Left colon (tissue), 2 donors: ENCODE data around the gene GPATCH3. TPM values are rescaled to one million over a fixed set of nuclear protein-coding genes. Genes with fewer than 3 reads are reported as not detected.
"Not testable (repeated sequence)": the region's sequence is repeated elsewhere in the genome, so short reads cannot be mapped to it uniquely, and the experiment has no call there.

ENCODE experiments used
- ATAC-seq: fragments of 200-7000 bp; cut with Tn5 transposase; one replicate; pipeline ENCODE4 v1.9.1; 2020; ENCODE audit warnings: mild to moderate bottlenecking, moderate library complexity
- DNase-seq, 2 donors: peaks; one replicate each; pipeline ENCODE4 v3.0.0-alpha.2; 2020
- intact Hi-C, 2 donors: fragments of 100-400 bp; cut with DNase I in 1 of 2; cut with micrococcal nuclease in 1 of 2; formaldehyde crosslinking; loops; one replicate each; pipeline versions ENCODE4 v1.11.2 to v1.14.0; 2022; cut with DNase I, micrococcal nuclease
- long read RNA-seq: library from polyadenylated mRNA; unstranded; transcript quantifications from one replicate; pipeline ENCODE4 v2.0.0, GENCODE V29; 2021
- total RNA-seq, 2 donors: library from RNA; stranded (reverse); fragmentation: NEBNext Ultra II Directional; extraction: Animal tissue kit (Norgen Biotek cat#: 25700); gene quantifications; one replicate each; pipeline ENCODE4 v1.2.1, GENCODE V29; 2021
- donor health status: DM: no; HTN: no; CAD: no.
- donor health status: DM: yes; HTN: yes; CAD: no.

GPATCH3 gene
- 10 to 100 TPM; 12.3 to 15.2 TPM for total RNA-seq
- long read RNA-seq, transcript GPATCH3-201 (7 exons, 2,123 nt): major isoform, 10 of 13 reads
- long read RNA-seq, partial matches to known transcripts: 0 of 13 reads
- long read RNA-seq, other reads (novel, unspliced or antisense): 3 of 13 reads

- peak; percentile 87 for ATAC-seq
- intact Hi-C loops: no loop called here
- peak; percentile 91 to 94 for DNase-seq
Observed at GRCh38 chr1:26900001-26900814, at the start of gene GPATCH3. Gene GPATCH3, minus strand, starts transcription at chr1:26900467. Its CDS starts 25 bp downstream, at chr1:26900442.

- intact Hi-C loops: no loop called here
- no peak for DNase-seq
- ATAC-seq: no peak
Observed at GRCh38 chr1:26949926-26950319, 49.7 kb upstream of the GPATCH3 start.

- intact Hi-C loops: no loop called here
- ATAC-seq: no peak
- DNase-seq: no peak
Observed at GRCh38 chr1:26949266-26949925, 49.1 kb upstream of the GPATCH3 start.

GRCh38 chr1:26948725-26949057 lies 48.4 kb upstream of the GPATCH3 start:
- intact Hi-C loops, DNase-seq, ATAC-seq: not testable (repeated sequence)

- DNase-seq: peak in 1 of 2 donors; percentile 35
- intact Hi-C loops: no loop called here
- peak; percentile 41 for ATAC-seq
Observed at GRCh38 chr1:26946270-26946669, 46.0 kb upstream of the GPATCH3 start.

- intact Hi-C loops: no loop called here
- DNase-seq: peak; percentile 82 to 87
- ATAC-seq: peak; percentile 94
Observed at GRCh38 chr1:26945728-26946127, 45.5 kb upstream of the GPATCH3 start.

GRCh38 chr1:26945138-26945537 lies 44.9 kb upstream of the GPATCH3 start:
- DNase-seq (no peak), ATAC-seq (peak; percentile 4)
- intact Hi-C loops: no loop called here

DNA sequence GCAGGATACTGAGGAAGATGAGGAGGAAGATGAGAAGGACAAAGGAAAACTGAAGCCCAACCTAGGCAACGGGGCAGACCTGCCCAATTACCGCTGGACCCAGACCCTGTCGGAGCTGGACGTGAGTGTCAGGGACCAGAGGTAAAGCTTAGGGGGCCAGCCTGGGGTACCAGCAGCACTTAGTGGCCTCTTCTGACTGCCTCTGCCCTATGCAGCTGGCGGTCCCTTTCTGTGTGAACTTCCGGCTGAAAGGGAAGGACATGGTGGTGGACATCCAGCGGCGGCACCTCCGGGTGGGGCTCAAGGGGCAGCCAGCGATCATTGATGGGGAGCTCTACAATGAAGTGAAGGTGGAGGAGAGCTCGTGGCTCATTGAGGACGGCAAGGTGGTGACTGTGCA lies 42.4 kb upstream of the GPATCH3 start:
- no peak for ATAC-seq
- no peak for DNase-seq
- intact Hi-C loops: no loop called here

GRCh38 chr1:26941311-26941710 lies 41.0 kb upstream of the GPATCH3 start:
- DNase-seq (no peak), ATAC-seq (no peak)
- intact Hi-C loops: no loop called here

GRCh38 chr1:26938659-26939025 lies 38.4 kb upstream of the GPATCH3 start:
- DNase-seq (no peak), ATAC-seq (no peak)
- intact Hi-C loops: no loop called here

- ATAC-seq (peak; percentile 32), DNase-seq (no peak)
- intact Hi-C loops: no loop called here
Observed at GRCh38 chr1:26938004-26938658, 37.9 kb upstream of the GPATCH3 start.

DNA sequence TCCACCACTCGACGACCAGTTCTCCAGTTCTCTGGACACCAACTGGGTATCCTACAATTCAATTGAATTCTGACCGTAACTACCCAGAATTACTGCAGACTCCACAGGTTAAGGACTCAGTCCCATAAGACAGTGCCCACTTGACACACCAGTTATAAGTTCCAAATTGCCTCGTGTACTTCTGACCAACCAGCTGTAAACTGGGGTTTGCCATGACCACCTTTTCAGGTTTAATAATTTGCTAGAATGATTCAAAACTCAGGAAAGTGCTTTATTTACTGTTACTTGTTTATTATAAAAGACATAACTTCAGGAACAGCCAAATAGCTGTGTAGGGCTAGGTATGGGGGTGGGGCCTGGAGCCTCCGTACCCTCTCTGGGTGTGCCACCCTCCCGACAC lies 36.6 kb upstream of the GPATCH3 start:
- DNase-seq: no peak
- no peak for ATAC-seq
- intact Hi-C loops: no loop called here

GRCh38 chr1:26932531-26932930 lies 32.3 kb upstream of the GPATCH3 start:
- DNase-seq (no peak), ATAC-seq (no peak)
- intact Hi-C loops: no loop called here

- ATAC-seq (no peak), DNase-seq (no peak)
Observed at GRCh38 chr1:26923711-26924110, 23.4 kb upstream of the GPATCH3 start.

DNA sequence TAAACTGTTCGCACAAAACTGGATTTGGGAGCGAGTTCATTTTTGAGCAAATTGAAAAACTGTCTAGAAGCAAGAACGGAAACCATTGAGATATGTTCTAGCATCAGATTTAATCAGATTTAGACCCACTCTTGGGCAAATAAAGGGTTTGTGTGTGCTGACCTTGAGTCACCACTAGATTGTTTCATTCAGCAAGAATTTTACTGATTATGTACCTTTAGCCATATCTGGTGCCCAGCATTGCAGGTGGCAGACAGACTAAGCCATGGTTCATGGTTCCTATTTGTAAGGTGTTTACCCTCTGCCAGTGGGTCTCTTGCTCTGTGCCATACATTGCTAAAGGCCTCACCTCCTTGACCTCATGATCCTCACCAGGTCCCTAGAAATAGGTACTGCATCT lies 22.6 kb upstream of the GPATCH3 start:
- intact Hi-C loops: no loop called here
- DNase-seq: no peak
- ATAC-seq: no peak

More at GRCh38 chr1:26923711-26924110, 23.4 kb upstream of the GPATCH3 start:
- intact Hi-C loops: no loop called here

DNA sequence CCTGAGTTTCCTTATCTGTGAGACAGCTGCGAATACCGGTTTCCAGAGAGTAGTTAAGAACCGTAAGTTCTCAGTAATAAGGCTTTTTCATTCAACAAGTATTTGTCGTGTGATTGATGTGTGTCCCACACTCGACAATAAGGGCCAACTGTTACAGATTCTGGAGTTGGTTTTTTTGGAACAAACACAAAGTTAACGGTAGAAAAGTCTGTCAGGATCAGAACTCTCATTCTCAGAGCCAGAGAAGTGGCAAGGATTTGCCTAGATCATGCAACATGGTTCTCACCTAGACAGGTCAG lies 22.1 kb upstream of the GPATCH3 start:
- ATAC-seq (no peak), DNase-seq (no peak)
- intact Hi-C loops: no loop called here

- peak; percentile 98 for ATAC-seq
- DNase-seq: peak; percentile 97
- intact Hi-C loops: no loop called here
Observed at GRCh38 chr1:26921540-26922430, 21.5 kb upstream of the GPATCH3 start, which contains the start of gene NUDC. Gene NUDC, plus strand, starts transcription at chr1:26921743. Its CDS starts 106 bp downstream, at chr1:26921849.

DNA sequence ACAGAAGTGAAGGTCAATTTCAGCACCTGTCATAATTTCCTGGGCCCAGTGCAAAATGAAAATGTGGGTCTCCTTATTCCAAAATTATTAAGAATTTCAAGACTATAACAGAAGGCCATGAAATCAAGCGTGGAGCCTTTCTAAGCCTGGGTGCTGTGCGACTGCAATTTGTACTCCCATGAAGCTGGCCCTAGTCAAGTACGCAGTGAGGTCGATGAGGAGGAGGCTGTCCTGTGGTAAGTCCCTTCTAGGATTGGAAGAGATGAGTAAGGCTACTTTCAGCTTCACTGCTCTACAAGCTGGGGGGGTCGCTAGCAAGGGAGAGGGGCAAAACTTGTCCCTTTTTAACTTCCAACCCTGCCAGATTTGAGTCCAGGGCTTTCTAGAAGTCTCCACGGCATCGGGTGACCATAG lies 20.9 kb upstream of the GPATCH3 start:
- peak in 1 of 2 donors; percentile 43 for DNase-seq
- ATAC-seq: peak; percentile 9
- intact Hi-C loops: no loop called here
